H1 (cell line): ENCODE measurements around the gene LRRC26. TPM values are rescaled to one million over a fixed set of nuclear protein-coding genes. Genes with fewer than 3 reads are reported as not detected.

Experiments used
- JUN ChIP-seq: IDR thresholded peaks from 2 replicates; pipeline ENCODE4 v1.6.1; 2011; ENCODE audit warnings: low read depth, mild to moderate bottlenecking, improper control_type of control experiment, low read length
- SIRT6 ChIP-seq: IDR thresholded peaks from one replicate; pipeline ENCODE4 v1.7.1; 2012; ENCODE audit warnings: low read length, inconsistent platforms
- polyA plus RNA-seq, 7 experiments: library from polyadenylated mRNA; depleted of rRNA in 3 of 7; stranded (reverse) in 5 of 7; unstranded in 2 of 7; fragments of >200 nt in 5 of 7; fragments of 200-250 nt in 2 of 7; gene quantifications; 1 replicate in 5 of 7; 2 replicates in 1 of 7; 4 replicates in 1 of 7; pipeline versions ENCODE4 v1.2.1 to v1.2.3, GENCODE V29; 2011 to 2013; ENCODE audit warnings: missing spikeins in 2 of 7, mixed read lengths in 2 of 7
- total RNA-seq: library from RNA; stranded (reverse); fragmentation: NEBNext Ultra II Directional; extraction: Animal tissue kit (Norgen Biotek cat#: 25700); gene quantifications from 2 replicates; pipeline ENCODE4 v1.2.1, GENCODE V29; 2021

The LRRC26 gene
- total and polyA plus RNA-seq, 2 of the 8 experiments (the other 6 are each of a cell fraction or from before 2014, with no cell fraction given): 0.34 to 0.85 TPM

DNA sequence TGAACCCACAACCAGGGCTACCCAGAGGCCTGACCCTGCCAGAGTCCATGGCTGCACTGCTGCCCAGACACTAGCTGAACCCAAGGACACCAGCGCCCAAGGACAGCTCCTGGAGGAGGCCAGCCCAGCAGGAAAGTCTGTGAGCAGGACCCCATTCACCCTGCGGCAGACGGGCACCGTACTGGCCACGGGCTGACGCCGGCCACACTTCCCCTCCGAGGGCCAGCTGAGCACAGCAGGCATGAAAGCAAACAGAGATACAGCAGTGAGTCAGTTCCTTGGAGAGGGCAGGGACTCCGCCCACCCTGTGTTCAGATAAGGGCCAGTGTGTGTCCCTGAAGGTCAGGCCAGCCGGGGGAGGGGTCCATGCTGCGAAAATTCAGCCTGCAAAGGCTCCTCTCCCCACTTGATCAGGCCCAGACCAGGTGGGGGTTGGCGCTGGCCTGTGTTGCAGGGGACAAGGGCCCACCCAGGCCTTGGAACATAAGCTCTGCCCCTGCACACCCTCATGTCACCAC is 49.0 kb upstream of the LRRC26 start (continued):
- TF ChIP-seq JUN: no peak
- no peak for TF ChIP-seq SIRT6
